Heart left ventricle (tissue), 16 donors: ENCODE measurements around the gene ORMDL3. TPM values are rescaled to one million over a fixed set of nuclear protein-coding genes. Genes with fewer than 3 reads are reported as not detected.
A peak's percentile ranks its signal among the peaks of the same experiment; 100 is the strongest.
"Not testable (repeated sequence)": the region's sequence is repeated elsewhere in the genome, so short reads cannot be mapped to it uniquely, and the experiment has no call there.

Experiments used
- ATAC-seq, 4 donors: fragments of 200-7000 bp; cut with Tn5 transposase; one replicate each; pipeline ENCODE4 v1.9.1; 2020 to 2022; ENCODE audit warnings: moderate library complexity in 4 of 4, mild to moderate bottlenecking in 3 of 4, moderate number of reproducible peaks in 1 of 4
- DNase-seq, 5 donors: peaks; one replicate each; pipeline ENCODE4 v3.0.0-alpha.2; 2020
- H3K27ac ChIP-seq, 12 donors: fragments of 200-600 bp; sonication (generic) in 4 of 12; one replicate each; pipeline versions ENCODE4 v1.5.0 to v1.8.0; 2016 to 2022; ENCODE audit warnings: mild to moderate bottlenecking in 2 of 12
- H3K27me3 ChIP-seq, 9 donors: fragments of 200-600 bp; sonication (generic) in 2 of 9; one replicate each; pipeline versions ENCODE4 v1.5.1 to v1.8.0; 2016 to 2022; ENCODE audit warnings: mild to moderate bottlenecking in 3 of 9
- H3K36me3 ChIP-seq, 9 donors: fragments of 200-600 bp; sonication (generic) in 2 of 9; one replicate each; pipeline versions ENCODE4 v1.5.0 to v1.8.0; 2018 to 2022; ENCODE audit warnings: mild to moderate bottlenecking in 2 of 9
- H3K4me1 ChIP-seq, 12 donors: fragments of 200-600 bp; sonication (generic) in 4 of 12; one replicate each; pipeline versions ENCODE4 v1.5.0 to v1.8.0; 2016 to 2022; ENCODE audit warnings: mild to moderate bottlenecking in 3 of 12
- H3K4me3 ChIP-seq, 12 donors: fragments of 200-600 bp; sonication (generic) in 4 of 12; one replicate each; pipeline versions ENCODE4 v1.5.0 to v1.8.0; 2017 to 2022; ENCODE audit warnings: mild to moderate bottlenecking in 9 of 12, moderate library complexity in 4 of 12
- H3K9me3 ChIP-seq, 12 donors: fragments of 200-600 bp; sonication (generic) in 4 of 12; one replicate each; pipeline versions ENCODE4 v1.5.0 to v1.8.0; 2016 to 2022; ENCODE audit warnings: mild to moderate bottlenecking in 1 of 12
- POLR2A ChIP-seq, 2 donors: fragments of 450-650 bp; IDR thresholded peaks; one replicate each; pipeline ENCODE4 v1.6.1; 2017; ENCODE audit warnings: antibody characterized with exemption in 2 of 2, mild to moderate bottlenecking in 2 of 2, moderate library complexity in 2 of 2
- WGBS, 4 donors: extraction: QIAGEN DNeasy Blood & Tissue Kit in 2 of 4; methylation state at CpG; one replicate each; pipeline versions ENCODE4 v1.1.5 to v1.1.7; 2013 to 2018; 5-methylcytosine and 5-hydroxymethylcytosine counted together
- intact Hi-C, 10 donors: fragments of 100-400 bp; cut with DNase I; formaldehyde crosslinking; loops; one replicate each; pipeline versions ENCODE4 v1.11.1 to v1.14.2; 2022
- polyA plus RNA-seq, 2 donors: library from polyadenylated mRNA; stranded (reverse); fragments of 200-250 nt; gene quantifications; one replicate each; pipeline ENCODE4 v1.2.3, GENCODE V29; 2013
- total RNA-seq, 9 donors: library from RNA; depleted of rRNA in 2 of 9; stranded (reverse); fragments of >200 nt in 2 of 9; fragmentation: NEBNext Ultra II Directional in 3 of 9; extraction: Animal tissue kit (Norgen Biotek cat#: 25700) in 3 of 9; gene quantifications; one replicate each; pipeline versions ENCODE4 v1.1.0 to v1.2.4, GENCODE V29; 2016 to 2023
- TF ChIP-seq, protein P1 (sequence below), 12 donors: fragments of 200-600 bp; sonication (generic) in 4 of 12; IDR thresholded peaks; one replicate each; pipeline versions ENCODE4 v1.5.0 to v1.8.0; 2018 to 2022; ENCODE audit warnings: antibody characterized with exemption in 12 of 12, mild to moderate bottlenecking in 5 of 12
- donor health status: ischemic (EF 13 %, LVEDD 7.1; RV severe dilation, severe dysfunction).
- donor health status: healthy with polysubstance abuse.
- donor health status: DM: no; HTN: yes; CAD: no.
- donor health status: DM: no; HTN: no; CAD: no.
- donor health status: ischemic (EF 25% LVEDD 6.9; RV normal size, moderate dysfunction).
- donor health status: ischemic (EF 25% LVEDD 5.7; RV mildly dilated, moderate dysfunction).
- donor health status: healthy.
- donor health status: DM: yes; HTN: yes; CAD: no.
- donor health status: ischemic (EF 35%, LVEDD 5.7; RV mildly dilated, moderate dysfunction).
- donor health status: nonischemic (EF 11% LVEDD 7.7; RV severe dilation, severe dysfunction).
- donor health status: DM: yes; HTN: yes; CAD: no.
- donor health status: PGD.
- donor health status: ischemic (EF 29% LVEDD 5.4; RV normal size, mild dysfunction).
- donor health status: nonischemic (EF 23%, LVEDD 6.1; RV moderate dilation, normal function).

ORMDL3 gene
- total and polyA plus RNA-seq, 11 donors: 40.0 to 111 (median 59.2) TPM

DNA sequence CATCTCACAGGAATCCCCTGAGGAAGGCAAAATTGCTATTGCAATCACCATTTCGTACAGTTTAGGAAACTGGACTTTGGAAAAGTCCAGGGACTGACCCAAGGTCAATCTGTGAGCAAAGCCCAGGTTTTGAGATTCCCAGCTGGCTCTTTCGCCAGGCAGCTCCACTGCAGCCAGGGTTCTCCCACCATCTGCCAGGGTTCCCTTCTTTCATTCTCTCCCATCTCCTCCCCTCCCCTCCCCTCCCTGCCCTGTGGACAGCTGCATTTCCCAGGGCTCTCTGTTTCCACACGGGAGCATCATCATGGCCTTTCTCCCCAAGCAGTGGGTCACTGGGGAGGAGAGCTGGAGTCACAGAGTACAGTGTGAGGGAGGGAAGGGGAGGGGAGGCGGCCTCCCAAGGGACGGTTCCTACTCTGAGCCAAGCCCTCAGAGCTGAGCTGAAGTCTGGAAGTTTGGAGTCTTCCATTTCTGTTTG lies 23.5 kb upstream of the ORMDL3 start:
- 51 to 61% (median 57%) methylated on average over 5 of the region's 5 CpGs for WGBS, 4 donors
- DNase-seq: peak; percentile 54 to 68 (median 61)

DNA sequence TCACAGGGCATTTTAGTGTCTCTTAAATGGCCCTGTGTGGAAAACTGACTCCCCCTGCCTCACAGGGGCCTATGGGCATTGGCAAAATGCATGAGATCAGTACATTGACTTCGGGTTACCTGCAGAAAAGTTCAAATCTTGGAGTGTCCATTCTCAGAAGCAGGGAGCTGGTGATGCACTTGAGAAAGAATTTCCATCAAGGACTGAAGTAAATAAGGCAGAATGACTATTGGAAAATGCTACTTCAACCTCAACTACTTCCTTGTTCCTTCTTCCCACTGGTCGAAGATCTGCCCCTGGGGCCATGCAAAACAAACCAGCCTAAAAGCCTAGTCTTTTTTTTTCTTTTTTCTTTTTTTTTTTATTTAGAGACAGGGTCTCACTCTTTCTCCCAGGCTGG lies 21.6 kb upstream of the ORMDL3 start:
- H3K4me3 ChIP-seq: no peak overlapping the region
- no peak overlapping the region for H3K27ac ChIP-seq
- peaks cover 0 to 33% (median 14%) of the 10 kb centered on the region in 12 donors for H3K4me1 ChIP-seq
- WGBS, 4 donors: 83 to 88% (median 86%) methylated on average over 2 of the region's 2 CpGs
- TF ChIP-seq POLR2A (IDR thresholded peaks at IDR 0.05): no peak
- TF ChIP-seq, protein P1, sequence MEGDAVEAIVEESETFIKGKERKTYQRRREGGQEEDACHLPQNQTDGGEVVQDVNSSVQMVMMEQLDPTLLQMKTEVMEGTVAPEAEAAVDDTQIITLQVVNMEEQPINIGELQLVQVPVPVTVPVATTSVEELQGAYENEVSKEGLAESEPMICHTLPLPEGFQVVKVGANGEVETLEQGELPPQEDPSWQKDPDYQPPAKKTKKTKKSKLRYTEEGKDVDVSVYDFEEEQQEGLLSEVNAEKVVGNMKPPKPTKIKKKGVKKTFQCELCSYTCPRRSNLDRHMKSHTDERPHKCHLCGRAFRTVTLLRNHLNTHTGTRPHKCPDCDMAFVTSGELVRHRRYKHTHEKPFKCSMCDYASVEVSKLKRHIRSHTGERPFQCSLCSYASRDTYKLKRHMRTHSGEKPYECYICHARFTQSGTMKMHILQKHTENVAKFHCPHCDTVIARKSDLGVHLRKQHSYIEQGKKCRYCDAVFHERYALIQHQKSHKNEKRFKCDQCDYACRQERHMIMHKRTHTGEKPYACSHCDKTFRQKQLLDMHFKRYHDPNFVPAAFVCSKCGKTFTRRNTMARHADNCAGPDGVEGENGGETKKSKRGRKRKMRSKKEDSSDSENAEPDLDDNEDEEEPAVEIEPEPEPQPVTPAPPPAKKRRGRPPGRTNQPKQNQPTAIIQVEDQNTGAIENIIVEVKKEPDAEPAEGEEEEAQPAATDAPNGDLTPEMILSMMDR (IDR thresholded peaks at IDR 0.05): no peak
- no peaks in the 10 kb centered on the region for H3K27me3 ChIP-seq
- intact Hi-C loops: no loop called here
- no peak for DNase-seq
- H3K9me3 ChIP-seq: no peaks in the 10 kb centered on the region
- ATAC-seq: no peak
- H3K36me3 ChIP-seq: no peaks in the 10 kb centered on the region

More for the DNA sequence above, 23.5 kb upstream of the ORMDL3 start:
- H3K36me3 ChIP-seq: no peaks in the 10 kb centered on the region
- H3K27me3 ChIP-seq: no peaks in the 10 kb centered on the region
- H3K9me3 ChIP-seq: no peaks in the 10 kb centered on the region
- intact Hi-C loops: loop anchor here in 2 of 10 donors (10.0 kb wide), 2 partner anchors 326 to 406 kb away; partner anchors contain the start of gene PPP1R1B (in 1 of the 2)
- H3K27ac ChIP-seq: peak overlapping the region in 2 of 12 donors; percentile 14 to 38
- ATAC-seq: no peak
- H3K4me1 ChIP-seq: peaks cover 0 to 33% (median 13%) of the 10 kb centered on the region in 12 donors
- TF ChIP-seq, protein P1 (IDR thresholded peaks at IDR 0.05): no peak
- TF ChIP-seq POLR2A (IDR thresholded peaks at IDR 0.05): no peak
- H3K4me3 ChIP-seq: no peak overlapping the region

DNA sequence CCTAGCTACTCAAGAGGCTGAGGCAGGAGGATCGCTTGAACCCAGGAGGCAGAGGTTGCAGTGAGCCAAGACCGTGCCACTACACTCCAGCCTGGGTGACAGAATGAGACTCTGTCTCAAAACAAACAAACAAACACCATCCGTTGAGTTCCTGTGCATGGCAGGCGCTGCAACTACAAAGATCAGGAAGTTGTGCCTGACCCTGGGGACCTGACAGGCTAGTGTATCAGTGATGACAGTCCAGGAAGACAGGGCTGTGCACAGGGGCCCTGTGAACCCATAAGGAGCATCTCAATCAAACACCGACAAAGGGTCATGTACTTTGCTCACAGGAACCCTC lies 21.1 kb upstream of the ORMDL3 start:
- H3K27me3 ChIP-seq, DNase-seq, ATAC-seq, H3K9me3 ChIP-seq, H3K36me3 ChIP-seq, H3K4me3 ChIP-seq, intact Hi-C loops, H3K27ac ChIP-seq: not testable (repeated sequence)
- 69 to 78% (median 75%) methylated on average over 5 of the region's 5 CpGs for WGBS, 4 donors
- peaks cover 0 to 29% (median 10%) of the 10 kb centered on the region in 12 donors for H3K4me1 ChIP-seq

DNA sequence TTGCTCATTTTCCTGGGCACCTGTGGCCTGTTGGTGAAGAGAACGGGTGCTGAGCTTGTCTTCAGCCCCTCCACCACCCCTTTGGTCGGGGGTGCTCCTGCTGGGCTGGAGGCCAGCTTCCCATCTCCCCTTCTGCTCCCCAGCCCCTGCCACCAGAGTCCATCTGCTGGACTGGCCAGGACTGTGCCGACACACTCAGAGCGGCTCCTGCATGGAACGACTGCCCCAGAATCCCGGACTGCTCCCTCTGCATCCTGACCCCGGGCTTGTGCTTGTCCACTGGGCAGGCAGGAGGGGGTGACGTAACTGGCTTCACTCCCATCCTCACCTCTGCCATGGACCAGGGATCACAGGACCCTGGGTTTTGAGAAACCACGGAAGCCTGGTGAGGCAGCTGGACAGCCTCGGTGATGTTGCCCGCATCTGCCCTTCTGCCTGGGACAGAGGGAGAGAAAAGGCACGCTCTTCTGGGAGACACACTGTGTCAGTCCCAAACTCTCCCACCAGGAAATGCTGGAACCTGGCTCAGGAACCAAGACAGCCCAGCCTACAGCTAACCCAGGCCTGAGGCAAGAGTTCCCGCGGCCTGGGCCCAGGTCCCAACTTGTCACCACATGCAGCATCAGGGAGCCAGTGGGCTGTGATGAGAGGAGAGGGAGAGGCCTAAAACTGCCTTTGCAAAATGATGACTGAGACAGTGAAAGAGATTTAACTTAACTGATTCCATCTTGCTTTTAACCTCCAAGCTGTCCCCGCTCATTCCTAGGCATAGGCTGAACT lies 19.3 kb upstream of the ORMDL3 start:
- no peaks in the 10 kb centered on the region for H3K9me3 ChIP-seq
- DNase-seq (no peak), ATAC-seq (no peak)
- no peak for TF ChIP-seq POLR2A (IDR thresholded peaks at IDR 0.05)
- TF ChIP-seq, protein P1 (IDR thresholded peaks at IDR 0.05): no peak
- no peak overlapping the region for H3K4me3 ChIP-seq
- H3K27ac ChIP-seq: no peak overlapping the region
- peaks cover 0 to 18% (median 2%) of the 10 kb centered on the region in 12 donors for H3K4me1 ChIP-seq
- no peaks in the 10 kb centered on the region for H3K27me3 ChIP-seq
- WGBS, 4 donors: 79 to 87% (median 81%) methylated on average over 15 of the region's 15 CpGs
- no peaks in the 10 kb centered on the region for H3K36me3 ChIP-seq
- intact Hi-C loops: no loop called here
